Measurements from ENCODE around the gene EPHB2. TPM values are rescaled to one million over a fixed set of nuclear protein-coding genes. Genes with fewer than 3 reads are reported as not detected.

EPHB2 gene
- total and polyA plus RNA-seq, 2 of the 8 experiments (the other 6 are each of a cell fraction or from before 2014, with no cell fraction given) = 15.8 to 17.2 TPM

DNA sequence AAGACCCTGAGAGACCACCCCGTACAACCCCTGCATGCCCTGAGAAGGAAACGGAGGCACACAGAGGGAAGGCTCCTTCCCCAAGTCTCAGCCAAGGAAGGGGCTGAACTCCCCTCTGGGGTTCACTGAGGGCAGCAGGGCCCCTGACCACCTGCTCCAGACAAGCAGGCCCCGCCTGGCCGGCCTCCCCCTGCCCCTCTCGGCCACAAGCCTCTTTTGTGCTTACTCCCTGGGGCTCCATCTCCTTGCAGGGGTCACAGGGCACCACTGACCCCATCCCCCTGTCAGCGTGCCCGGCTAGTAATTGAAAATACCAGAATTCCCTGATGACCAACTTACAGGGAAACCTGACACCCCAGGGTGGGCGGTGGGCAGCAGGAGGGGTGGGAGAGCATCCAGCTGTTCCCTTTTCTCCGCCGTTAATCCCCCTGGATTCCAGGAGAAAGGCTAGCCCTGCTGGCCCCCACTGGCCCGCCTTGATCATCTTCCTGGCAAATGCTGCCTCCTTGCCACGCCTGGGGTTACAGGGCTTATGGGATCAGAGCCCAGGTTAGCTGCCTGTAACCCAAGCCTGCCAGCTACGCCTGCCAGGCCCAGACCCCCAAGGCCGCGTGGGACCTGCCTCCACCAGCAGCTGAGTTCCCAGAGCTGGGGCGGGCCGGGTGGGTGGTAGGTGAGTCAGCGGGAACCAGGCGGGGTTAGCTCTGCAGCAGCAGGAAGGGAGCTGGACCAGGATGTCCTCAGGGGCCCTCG is 165.9 kb downstream of the EPHB2 start:
- Histone ChIP-seq H3K4ac (replicated peaks; ENCODE audit: insufficient read length, low read depth, low read length) (no peak overlapping the region), H3K23ac (ENCODE audit: insufficient read length) (no peak overlapping the region), H3K9me3 (ENCODE audit: insufficient read depth in 2 of 2, low read depth in 1 of 2, low read length in 1 of 2) (no peaks in the 10 kb centered on the region), H2BK5ac (ENCODE audit: low read depth, low read length) (no peak overlapping the region), H2AK5ac (ENCODE audit: low read depth, low read length) (no peak overlapping the region), H3K23me2 (ENCODE audit: low read depth, low read length) (no peaks in the 10 kb centered on the region), H4K5ac (ENCODE audit: insufficient read length, low read depth, low read length) (no peak overlapping the region), H3K27ac (ENCODE audit: low read depth, low read length) (0 out of 2 replicates have a peak overlapping the region, but pooled peaks have one; percentile 15), H3K56ac (replicated peaks; ENCODE audit: insufficient read length, low read depth, low read length) (no peak overlapping the region), H2BK120ac (replicated peaks; ENCODE audit: low read depth, low read length) (no peak overlapping the region), H3K4me1 (replicated peaks in 1 of 4; ENCODE audit: control insufficient read depth in 3 of 4, insufficient read depth in 4 of 4, low read length in 3 of 4) (peaks cover 0 to 17% (median 8%) of the 10 kb centered on the region in 4 experiments; a peak in 6 of 7 replicates), H3K27me3 (replicated peaks in 1 of 4; ENCODE audit: control insufficient read depth in 3 of 4, extremely low read depth in 1 of 4, insufficient read depth in 3 of 4, low read length in 3 of 4) (no peaks in the 10 kb centered on the region), H2BK12ac (ENCODE audit: low read depth, low read length) (0 out of 2 replicates have a peak overlapping the region, but pooled peaks have one; percentile 27), H3K79me2 (ENCODE audit: control insufficient read depth in 1 of 2, insufficient read depth in 2 of 2, low read length in 2 of 2) (no peaks in the 10 kb centered on the region), H3K14ac (ENCODE audit: insufficient read length) (no peak overlapping the region), H4K20me1 (replicated peaks in 1 of 2; ENCODE audit: control insufficient read depth in 1 of 2, insufficient read depth in 2 of 2, low read length in 2 of 2) (no peaks in the 10 kb centered on the region), H3K4me2 (ENCODE audit: insufficient read depth in 1 of 2, low read depth in 2 of 2, low read length in 2 of 2) (no peak overlapping the region; a peak in 1 of 4 replicates), H4K8ac (ENCODE audit: extremely low read depth, insufficient read depth, low read length) (no peak overlapping the region), H2BK20ac (ENCODE audit: low read length) (no peak overlapping the region), H3K4me3 (ENCODE audit: extremely low read depth in 1 of 4, insufficient read depth in 2 of 4, low read depth in 3 of 4, low read length in 4 of 4) (no peak overlapping the region), H4K91ac (replicated peaks; ENCODE audit: insufficient read length, low read length) (no peak overlapping the region), H2BK15ac (ENCODE audit: low read length) (no peak overlapping the region), H3K36me3 (ENCODE audit: control insufficient read depth in 2 of 4, insufficient read depth in 4 of 4, low read length in 3 of 4) (no peaks in the 10 kb centered on the region; a peak in 1 of 8 replicates), H3K18ac (ENCODE audit: extremely low read depth, low read length) (peak overlapping the region; percentile 24; the same call in 1 of the 2 replicates), H3K9ac (replicated peaks in 1 of 4; ENCODE audit: extremely low read depth in 1 of 4, low read depth in 3 of 4, low read length in 3 of 4) (no peak overlapping the region), H2AFZ (ENCODE audit: low read length) (no peak overlapping the region), H3K79me1 (ENCODE audit: low read depth, low read length) (no peaks in the 10 kb centered on the region)
- ChIA-PET CTCF (ENCODE audit: partially characterized antibody) (interaction anchor here (0.6 to 6.2 kb wide), 8 partner anchors 12 to 208 kb away, joined by 3 to 52 read pairs (median 4); no protein-coding TSS in a partner anchor), POLR2A (ENCODE audit: partially characterized antibody) (interaction anchor here (1.2 kb wide), 1 partner anchor 27 kb away, joined by 3 read pairs; no protein-coding TSS in a partner anchor)
- FAIRE-seq = no peak
- TF ChIP-seq, protein P1, sequence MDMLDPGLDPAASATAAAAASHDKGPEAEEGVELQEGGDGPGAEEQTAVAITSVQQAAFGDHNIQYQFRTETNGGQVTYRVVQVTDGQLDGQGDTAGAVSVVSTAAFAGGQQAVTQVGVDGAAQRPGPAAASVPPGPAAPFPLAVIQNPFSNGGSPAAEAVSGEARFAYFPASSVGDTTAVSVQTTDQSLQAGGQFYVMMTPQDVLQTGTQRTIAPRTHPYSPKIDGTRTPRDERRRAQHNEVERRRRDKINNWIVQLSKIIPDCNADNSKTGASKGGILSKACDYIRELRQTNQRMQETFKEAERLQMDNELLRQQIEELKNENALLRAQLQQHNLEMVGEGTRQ (IDR thresholded peaks at IDR 0.05; ENCODE audit: low read length) = no peak
- no peak for TF ChIP-seq HDAC6 (IDR thresholded peaks at IDR 0.05; ENCODE audit: low read depth, low read length)
- TF ChIP-seq EP300 (IDR thresholded peaks at IDR 0.05; ENCODE audit: borderline replicate concordance in 1 of 2, low read depth in 2 of 2, low read length in 2 of 2) = no peak
- TF ChIP-seq EGR1 (IDR thresholded peaks at IDR 0.05; ENCODE audit: borderline replicate concordance, low read depth, low read length) = no peak
- no peak for TF ChIP-seq SP1 (IDR thresholded peaks at IDR 0.05; ENCODE audit: low read depth, low read length)
- no peak for TF ChIP-seq POLR2A (IDR thresholded peaks at IDR 0.05; ENCODE audit: control extremely low read depth in 1 of 2, low read depth in 2 of 2, low read length in 2 of 2)
- TF ChIP-seq JUND (IDR thresholded peaks at IDR 0.05; ENCODE audit: low read length) = no peak
- no peak for TF ChIP-seq RFX5 (IDR thresholded peaks at IDR 0.05; ENCODE audit: borderline replicate concordance, low read depth, low read length)
- WGBS, 2 experiments (ENCODE audit: extremely low coverage in 1 of 2, insufficient coverage in 1 of 2, insufficient read length in 1 of 2, insufficient replicate concordance in 2 of 2, low coverage in 1 of 2, low lambda C conversion rate in 2 of 2, missing lambda C conversion rate in 1 of 2) = 71% methylated on average over 19 of the region's 20 CpGs; no CpG with 5 or more reads in 1 of the 2 experiments
- DNase-seq (ENCODE audit: low read depth in 1 of 2, low spot score in 2 of 2) = no peak
